ENCODE results near the gene HPGD.

- no peak for TF ChIP-seq CTCF (optimal IDR thresholded peaks at IDR 0.05 in 1 of 3, IDR thresholded peaks at IDR 0.05 in 1 of 3, conservative IDR thresholded peaks at IDR 0.05 in 1 of 3; ENCODE audit: extremely low read depth in 1 of 3, insufficient read depth in 2 of 3, low read length in 3 of 3)
- no peak for TF ChIP-seq EZH2 (IDR thresholded peaks at IDR 0.05; ENCODE audit: low read length)
Observed at GRCh38 chr4:174523025-174523693, 871 bp upstream of the HPGD start.

Measured in keratinocyte (primary cell).